ENCODE data around the gene ARF1.
A peak's percentile ranks its signal among the peaks of the same experiment; 100 is the strongest.

ARF1 gene

GRCh38 chr1:228096416-228097332, 14.2 kb downstream of the ARF1 start:
- intact Hi-C loops (cut with DNase I), result no loop called here
- peak in 1 of 10 donors; percentile 41 for DNase-seq

- intact Hi-C loops (cut with DNase I), result no loop called here
- peak in 2 of 10 donors; percentile 75 to 82 for DNase-seq
These were observed 15.0 kb downstream of the ARF1 start for GRCh38 chr1:228097333-228098081.

GRCh38 chr1:228098323-228098931, 15.9 kb downstream of the ARF1 start:
- intact Hi-C loops (cut with DNase I), result no loop called here

GRCh38 chr1:228099331-228099732, 16.8 kb downstream of the ARF1 start:
- DNase-seq, result peak in 1 of 10 donors; percentile 62
- intact Hi-C loops (cut with DNase I), result no loop called here

More at GRCh38 chr1:228098323-228098931, 15.9 kb downstream of the ARF1 start:
- peak in 2 of 10 donors; percentile 80 to 82 for DNase-seq

GRCh38 chr1:228100822-228101613, 18.5 kb downstream of the ARF1 start:
- intact Hi-C loops (cut with DNase I), result no loop called here
- peak in 2 of 10 donors; percentile 77 to 80 for DNase-seq

- intact Hi-C loops (cut with DNase I), result no loop called here
- no peak for DNase-seq
These were observed 19.1 kb downstream of the ARF1 start for GRCh38 chr1:228101614-228101993.

GRCh38 chr1:228101994-228102790, 19.7 kb downstream of the ARF1 start:
- peak in 2 of 10 donors; percentile 80 to 88 for DNase-seq
- intact Hi-C loops (cut with DNase I), result loop anchor here (2.0 kb wide), 1 partner anchor 19 kb away; the partner anchor contains the start of gene ARF1

- intact Hi-C loops (cut with DNase I), result loop anchor here (2.0 kb wide), 1 partner anchor 20 kb away; the partner anchor contains the start of gene ARF1
- peak; percentile 81 to 98 (median 89) for DNase-seq
These were observed 20.5 kb downstream of the ARF1 start, which contains the start of gene C1orf35 for GRCh38 chr1:228102791-228103620. TSS of gene C1orf35 (minus strand) at chr1:228103325. CDS start at chr1:228103227, 98 bp downstream.

- intact Hi-C loops (cut with DNase I), result no loop called here
- peak in 2 of 10 donors; percentile 65 to 84 for DNase-seq
These were observed 22.2 kb downstream of the ARF1 start for GRCh38 chr1:228104526-228105269.

GRCh38 chr1:228105270-228105995, 22.9 kb downstream of the ARF1 start:
- intact Hi-C loops (cut with DNase I), result no loop called here
- DNase-seq, result peak in 1 of 10 donors; percentile 73

GRCh38 chr1:228105996-228106799, 23.7 kb downstream of the ARF1 start:
- intact Hi-C loops (cut with DNase I), result no loop called here
- DNase-seq, result peak in 1 of 10 donors; percentile 73

GRCh38 chr1:228106800-228107054, 24.2 kb downstream of the ARF1 start:
- DNase-seq, result no peak
- intact Hi-C loops (cut with DNase I), result no loop called here

GRCh38 chr1:228107636-228108035, 25.1 kb downstream of the ARF1 start:
- intact Hi-C loops (cut with DNase I), result loop anchor here (2.0 kb wide), 1 partner anchor 59 kb away; no protein-coding TSS in a partner anchor
- DNase-seq, result peak in 1 of 10 donors; percentile 73

- intact Hi-C loops (cut with DNase I), result loop anchor here (2.0 kb wide), 1 partner anchor 59 kb away; no protein-coding TSS in a partner anchor
- DNase-seq, result no peak
These were observed 25.7 kb downstream of the ARF1 start for GRCh38 chr1:228108055-228108690.

GRCh38 chr1:228108742-228109072, 26.2 kb downstream of the ARF1 start:
- DNase-seq, result no peak
- intact Hi-C loops (cut with DNase I), result loop anchor here (2.0 kb wide), 1 partner anchor 58 kb away; no protein-coding TSS in a partner anchor

All from posterior cingulate gyrus (tissue), 11 donors.